GM12878 (cell line): ENCODE measurements around the gene GPRC5C. TPM values are rescaled to one million over a fixed set of nuclear protein-coding genes. Genes with fewer than 3 reads are reported as not detected.

Experiments
- ATAC-seq: fragments of 200-7000 bp; cut with Tn5 transposase; 3 replicates; pipeline ENCODE4 v1.9.1; 2020; ENCODE audit warnings: mild to moderate bottlenecking, moderate library complexity
- BruUV-seq: library from RNA; stranded (reverse); fragments of 400-500 nt; replicated peaks from 2 replicates; lab custom pipeline; 2021; lab: Mats Ljungman, UMichigan
- CTCF ChIA-PET: fragments of 300-600 bp; sonication (Branson Sonifier 250); formaldehyde crosslinking; extraction: SDS; loops from one replicate; lab custom pipeline; 2021; ENCODE audit warnings: inconsistent platforms; lab: Yijun Ruan, JAX
- POLR2A ChIA-PET: fragments of 350-600 bp; formaldehyde crosslinking; extraction: SDS; loops from one replicate; lab custom pipeline; 2021; ENCODE audit warnings: inconsistent platforms; lab: Charles Lee
- RAD21 ChIA-PET: fragments of 300-600 bp; sonication (Branson Sonifier 250); formaldehyde crosslinking; loops from one replicate; lab custom pipeline; 2023; ENCODE audit warnings: antibody characterized with exemption; ENCODE audit not compliant: unreplicated experiment; lab: Charles Lee
- SMC1A ChIA-PET: fragments of 300-600 bp; sonication (Branson Sonifier 250); formaldehyde crosslinking; loops from one replicate; lab custom pipeline; 2023; ENCODE audit not compliant: unreplicated experiment, uncharacterized antibody; lab: Charles Lee
- DNase-seq: peaks from one replicate; pipeline ENCODE4 v3.0.0-alpha.2; 2011; ENCODE audit warnings: low read depth, low spot score
- FAIRE-seq: peaks from 3 replicates; lab custom pipeline; 2011; peaks lifted over from hg19 to GRCh38; lab: Jason Lieb, UNC
- H2AFZ ChIP-seq: 2 replicates; pipeline ENCODE4 v1.6.0; 2011; ENCODE audit warnings: low read depth, low read length, control low read depth; ENCODE audit not compliant: control insufficient read depth
- H3K27ac ChIP-seq: 2 replicates; pipeline ENCODE4 v1.5.1; 2011; ENCODE audit warnings: control low read depth; ENCODE audit not compliant: control insufficient read depth, insufficient read depth
- H3K27me3 ChIP-seq, 2 experiments: replicated peaks in 1 of 2; 2 replicates each; pipeline versions ENCODE4 v1.6.0 to v1.6.1; 2011; ENCODE audit warnings: low read length in 1 of 2; ENCODE audit not compliant: control insufficient read depth in 2 of 2, insufficient read depth in 2 of 2
- H3K36me3 ChIP-seq, 2 experiments: 2 replicates each; pipeline ENCODE4 v1.5.1; 2011; ENCODE audit warnings: low read length in 1 of 2; ENCODE audit not compliant: control insufficient read depth in 2 of 2, insufficient read depth in 2 of 2
- H3K4me1 ChIP-seq: 2 replicates; pipeline ENCODE4 v1.6.1; 2011; ENCODE audit warnings: mild to moderate bottlenecking, low read length, moderate library complexity, mixed read lengths; ENCODE audit not compliant: control insufficient read depth, insufficient read depth
- H3K4me2 ChIP-seq: 2 replicates; pipeline ENCODE4 v1.6.0; 2011; ENCODE audit warnings: control low read depth; ENCODE audit not compliant: control insufficient read depth, insufficient read depth
- H3K4me3 ChIP-seq: fragments of 200-600 bp; sonication (generic); 2 replicates; pipeline ENCODE4 v1.5.1; 2016
- H3K79me2 ChIP-seq: 2 replicates; pipeline ENCODE4 v1.6.0; 2011; ENCODE audit warnings: low read length; ENCODE audit not compliant: control insufficient read depth, insufficient read depth
- H3K9ac ChIP-seq: 2 replicates; pipeline ENCODE4 v1.8.0; 2011; ENCODE audit warnings: low read length, control low read depth, mixed read lengths; ENCODE audit not compliant: control insufficient read depth, insufficient read depth
- H3K9me3 ChIP-seq: replicated peaks from 3 replicates; pipeline ENCODE4 v1.5.1; 2011; ENCODE audit warnings: mild to moderate bottlenecking, low read length; ENCODE audit not compliant: control insufficient read depth, insufficient read depth
- H4K20me1 ChIP-seq: 2 replicates; pipeline ENCODE4 v1.6.0; 2011; ENCODE audit not compliant: control insufficient read depth, insufficient read depth
- CHD4 ChIP-seq: fragments of 200-600 bp; sonication (generic); IDR thresholded peaks from 2 replicates; pipeline ENCODE4 v1.6.1; 2016; ENCODE audit warnings: mild to moderate bottlenecking
- RB1 ChIP-seq: fragments of 450-650 bp; formaldehyde crosslinking; IDR thresholded peaks from 2 replicates; pipeline ENCODE4 v1.6.1; 2017; ENCODE audit warnings: mild to moderate bottlenecking, borderline replicate concordance
- YBX1 ChIP-seq: fragments of 450-650 bp; IDR thresholded peaks from 2 replicates; pipeline ENCODE4 v1.6.1; 2016; ENCODE audit warnings: antibody characterized with exemption
- ZBED1 ChIP-seq: IDR thresholded peaks from 2 replicates; pipeline ENCODE4 v1.6.1; 2016; ENCODE audit warnings: borderline replicate concordance
- WGBS: methylation state at CpG from one replicate; pipeline ENCODE4 v1.1.6; 2016; ENCODE audit warnings: low lambda C conversion rate; ENCODE audit not compliant: insufficient replicate concordance, insufficient coverage; ENCODE audit errors: missing lambda C conversion rate; 5-methylcytosine and 5-hydroxymethylcytosine counted together
- in situ Hi-C: fragments of 300-500 bp; cut with MboI; formaldehyde crosslinking; loops from 9 replicates; pipeline ENCODE4 v1.14.3; 2018; ENCODE audit warnings: mixed read lengths
- intact Hi-C: fragments of 100-400 bp; cut with micrococcal nuclease; formaldehyde crosslinking; loops from one replicate; pipeline ENCODE4 v1.14.2; 2022; ENCODE audit not compliant: unreplicated experiment
- polyA plus RNA-seq, 11 experiments: library from polyadenylated mRNA; depleted of rRNA in 4 of 11; unstranded in 6 of 11; stranded (reverse) in 5 of 11; fragments of >200 nt; fragmentation: Nextera tagmentation in 4 of 11; fragmentation: Illumina TruSeq in 1 of 11; extraction: Ambion mirVana in 4 of 11; extraction: Trizol in 1 of 11; gene quantifications; 1 replicate in 1 of 11; 2 replicates in 10 of 11; pipeline versions ENCODE4 v1.2.1 to v1.2.3, GENCODE V29; 2011 to 2016; ENCODE audit warnings: inconsistent platforms in 2 of 11, missing spikeins in 2 of 11, low read depth in 1 of 11
- total RNA-seq, 4 experiments: library from RNA; depleted of rRNA in 3 of 4; stranded (reverse); fragments of >200 nt in 3 of 4; fragmentation: Illumina TruSeq in 1 of 4; extraction: Trizol in 1 of 4; gene quantifications; 2 replicates each; pipeline versions ENCODE4 v1.2.1 to v1.2.3, GENCODE V29; 2013 to 2021
- TF ChIP-seq, protein P1 (sequence below): IDR thresholded peaks from 2 replicates; pipeline ENCODE4 v1.6.1; 2012; ENCODE audit warnings: low read length, inconsistent platforms
- TF ChIP-seq, protein P2 (sequence below): fragments of 450-650 bp; formaldehyde crosslinking; IDR thresholded peaks from 2 replicates; pipeline ENCODE4 v1.4.0; 2022; ENCODE audit warnings: mild to moderate bottlenecking, moderate library complexity

Gene GPRC5C
- total and polyA plus RNA-seq, 10 of the 15 experiments (the other 5 are each of a cell fraction or from before 2014, with no cell fraction given), result 0.04 to 1.3 (median 0.36) TPM; not detected in 2

DNA sequence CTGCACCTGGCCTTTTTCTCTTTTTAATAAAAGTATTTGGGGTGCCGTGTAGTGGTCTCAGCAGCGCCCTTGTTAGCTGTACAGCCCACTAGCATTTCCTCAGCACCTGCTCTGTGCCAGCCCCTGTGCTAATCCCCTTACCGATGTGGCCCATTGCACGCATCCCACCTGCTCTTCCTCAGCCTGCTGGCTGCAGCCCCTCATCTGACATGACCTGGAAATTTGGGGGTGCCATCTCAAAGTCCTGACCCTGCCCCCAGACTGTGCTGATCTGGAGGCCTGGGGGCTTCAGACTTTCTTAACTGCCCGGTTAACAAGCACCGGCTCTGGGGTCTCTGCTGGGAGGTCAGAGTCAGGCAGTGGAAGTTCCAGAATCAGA is 10.4 kb downstream of the GPRC5C start:
- Histone ChIP-seq H3K27ac (no peak overlapping the region), H3K27me3 (no peaks in the 10 kb centered on the region), H3K4me3 (no peak overlapping the region), H2AFZ (no peak overlapping the region), H3K4me2 (no peak overlapping the region), H3K9ac (no peak overlapping the region), H3K4me1 (peaks cover 5% of the 10 kb centered on the region; the same call in 1 of the 2 replicates), H4K20me1 (no peaks in the 10 kb centered on the region), H3K36me3 (no peaks in the 10 kb centered on the region), H3K9me3 (peaks cover 9% of the 10 kb centered on the region; the same call in 2 of the 3 replicates), H3K79me2 (no peaks in the 10 kb centered on the region)
- BruUV-seq, result no TSS peak
- ChIA-PET RAD21 (interaction anchor here (1.1 kb wide), 1 partner anchor 64 kb away, joined by 3 read pairs; no protein-coding TSS in a partner anchor), CTCF (interaction anchor here (1.6 to 5.1 kb wide), 2 partner anchors 14 to 63 kb away, joined by 4 to 34 read pairs; no protein-coding TSS in a partner anchor), POLR2A (no interaction called here), SMC1A (interaction anchor here (2.9 kb wide), 1 partner anchor 12 kb away, joined by 12 read pairs; no protein-coding TSS in a partner anchor)
- intact Hi-C loops (no loop called here), in situ Hi-C loops (no loop called here)
- no peak for ATAC-seq
- no peak for FAIRE-seq
- DNase-seq, result no peak
- TF ChIP-seq YBX1, result no peak
- no peak for TF ChIP-seq RB1
- no peak for TF ChIP-seq CHD4
- TF ChIP-seq ZBED1, result no peak
- TF ChIP-seq, protein P1, sequence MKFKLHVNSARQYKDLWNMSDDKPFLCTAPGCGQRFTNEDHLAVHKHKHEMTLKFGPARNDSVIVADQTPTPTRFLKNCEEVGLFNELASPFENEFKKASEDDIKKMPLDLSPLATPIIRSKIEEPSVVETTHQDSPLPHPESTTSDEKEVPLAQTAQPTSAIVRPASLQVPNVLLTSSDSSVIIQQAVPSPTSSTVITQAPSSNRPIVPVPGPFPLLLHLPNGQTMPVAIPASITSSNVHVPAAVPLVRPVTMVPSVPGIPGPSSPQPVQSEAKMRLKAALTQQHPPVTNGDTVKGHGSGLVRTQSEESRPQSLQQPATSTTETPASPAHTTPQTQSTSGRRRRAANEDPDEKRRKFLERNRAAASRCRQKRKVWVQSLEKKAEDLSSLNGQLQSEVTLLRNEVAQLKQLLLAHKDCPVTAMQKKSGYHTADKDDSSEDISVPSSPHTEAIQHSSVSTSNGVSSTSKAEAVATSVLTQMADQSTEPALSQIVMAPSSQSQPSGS, result no peak
- TF ChIP-seq, protein P2, sequence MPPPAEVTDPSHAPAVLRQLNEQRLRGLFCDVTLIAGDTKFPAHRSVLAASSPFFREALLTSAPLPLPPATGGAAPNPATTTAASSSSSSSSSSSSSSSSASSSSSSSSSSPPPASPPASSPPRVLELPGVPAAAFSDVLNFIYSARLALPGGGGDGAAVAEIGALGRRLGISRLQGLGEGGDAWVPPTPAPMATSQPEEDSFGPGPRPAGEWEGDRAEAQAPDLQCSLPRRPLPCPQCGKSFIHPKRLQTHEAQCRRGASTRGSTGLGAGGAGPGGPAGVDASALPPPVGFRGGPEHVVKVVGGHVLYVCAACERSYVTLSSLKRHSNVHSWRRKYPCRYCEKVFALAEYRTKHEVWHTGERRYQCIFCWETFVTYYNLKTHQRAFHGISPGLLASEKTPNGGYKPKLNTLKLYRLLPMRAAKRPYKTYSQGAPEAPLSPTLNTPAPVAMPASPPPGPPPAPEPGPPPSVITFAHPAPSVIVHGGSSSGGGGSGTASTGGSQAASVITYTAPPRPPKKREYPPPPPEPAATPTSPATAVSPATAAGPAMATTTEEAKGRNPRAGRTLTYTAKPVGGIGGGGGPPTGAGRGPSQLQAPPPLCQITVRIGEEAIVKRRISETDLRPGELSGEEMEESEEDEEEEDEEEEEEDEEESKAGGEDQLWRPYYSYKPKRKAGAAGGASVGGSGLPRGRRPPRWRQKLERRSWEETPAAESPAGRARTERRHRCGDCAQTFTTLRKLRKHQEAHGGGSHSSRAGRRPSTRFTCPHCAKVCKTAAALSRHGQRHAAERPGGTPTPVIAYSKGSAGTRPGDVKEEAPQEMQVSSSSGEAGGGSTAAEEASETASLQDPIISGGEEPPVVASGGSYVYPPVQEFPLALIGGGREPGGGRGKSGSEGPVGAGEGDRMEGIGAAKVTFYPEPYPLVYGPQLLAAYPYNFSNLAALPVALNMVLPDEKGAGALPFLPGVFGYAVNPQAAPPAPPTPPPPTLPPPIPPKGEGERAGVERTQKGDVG, result no peak
- 80% methylated on average over 6 of the region's 6 CpGs for WGBS
